ENCODE data around the gene MAP1B. TPM values are rescaled to one million over a fixed set of nuclear protein-coding genes. Genes with fewer than 3 reads are reported as not detected.

Gene MAP1B
- total RNA-seq, 1 donor from 2014 or later = 61.0 TPM

- Mint-ChIP-seq H3K9me3 (no peaks in the 10 kb centered on the region), H3K27ac (no peak overlapping the region), H3K4me1 (peaks cover 18% of the 10 kb centered on the region), H3K27me3 (ENCODE audit: low read depth) (no peaks in the 10 kb centered on the region), H3K36me3 (peaks cover 23% of the 10 kb centered on the region), H3K4me3 (no peak overlapping the region)
- no peak for DNase-seq (ENCODE audit: low spot score in 2 of 2, unreplicated experiment in 2 of 2)
- TF ChIP-seq CTCF (IDR thresholded peaks at IDR 0.05; ENCODE audit: unreplicated experiment) = no peak
These were observed 10.0 kb downstream of the MAP1B start for GRCh38 chr5:72117307-72117706.

DNA sequence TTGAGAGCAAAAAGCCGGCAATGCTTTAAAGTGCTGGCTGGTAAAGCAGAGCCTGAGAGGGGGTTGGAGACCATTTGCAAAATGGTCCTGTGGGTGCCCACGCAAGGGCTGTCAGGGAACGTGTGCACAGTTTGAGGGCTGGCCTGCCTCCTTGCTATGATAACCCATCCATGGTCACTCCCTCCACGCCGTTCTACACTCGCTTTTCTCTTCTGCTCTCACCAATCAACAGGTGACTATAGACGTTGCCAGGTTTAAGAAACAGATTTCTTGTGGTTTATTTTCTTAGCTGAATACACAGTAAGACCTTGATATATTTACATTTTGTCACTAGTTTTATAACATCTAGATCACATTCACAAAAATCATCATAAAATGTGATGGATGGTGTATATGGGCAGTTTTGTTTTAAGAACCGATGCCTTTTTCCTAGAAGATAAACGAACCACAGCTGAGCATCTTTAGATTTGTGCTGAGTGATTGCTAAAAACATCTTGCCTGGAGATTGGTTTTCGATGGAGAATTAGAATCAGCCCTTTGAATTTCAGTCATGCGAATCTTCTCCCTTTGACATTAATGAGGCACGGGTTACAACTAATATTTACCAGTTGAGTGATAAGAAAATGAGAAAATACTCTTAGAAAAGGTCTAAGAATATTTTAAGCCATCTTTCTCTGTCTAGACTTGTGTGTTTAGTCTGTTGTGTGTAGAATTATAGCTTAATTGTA is 13.9 kb downstream of the MAP1B start:
- H3K4me1 Mint-ChIP-seq = peaks cover 37% of the 10 kb centered on the region
- no peaks in the 10 kb centered on the region for H3K9me3 Mint-ChIP-seq
- no peak for DNase-seq (ENCODE audit: low spot score in 2 of 2, unreplicated experiment in 2 of 2)
- H3K27me3 Mint-ChIP-seq (ENCODE audit: low read depth) = no peaks in the 10 kb centered on the region
- no peak overlapping the region for H3K4me3 Mint-ChIP-seq
- H3K27ac Mint-ChIP-seq = no peak overlapping the region
- H3K36me3 Mint-ChIP-seq = peaks cover 23% of the 10 kb centered on the region
- TF ChIP-seq CTCF (IDR thresholded peaks at IDR 0.05; ENCODE audit: unreplicated experiment) = no peak

DNA sequence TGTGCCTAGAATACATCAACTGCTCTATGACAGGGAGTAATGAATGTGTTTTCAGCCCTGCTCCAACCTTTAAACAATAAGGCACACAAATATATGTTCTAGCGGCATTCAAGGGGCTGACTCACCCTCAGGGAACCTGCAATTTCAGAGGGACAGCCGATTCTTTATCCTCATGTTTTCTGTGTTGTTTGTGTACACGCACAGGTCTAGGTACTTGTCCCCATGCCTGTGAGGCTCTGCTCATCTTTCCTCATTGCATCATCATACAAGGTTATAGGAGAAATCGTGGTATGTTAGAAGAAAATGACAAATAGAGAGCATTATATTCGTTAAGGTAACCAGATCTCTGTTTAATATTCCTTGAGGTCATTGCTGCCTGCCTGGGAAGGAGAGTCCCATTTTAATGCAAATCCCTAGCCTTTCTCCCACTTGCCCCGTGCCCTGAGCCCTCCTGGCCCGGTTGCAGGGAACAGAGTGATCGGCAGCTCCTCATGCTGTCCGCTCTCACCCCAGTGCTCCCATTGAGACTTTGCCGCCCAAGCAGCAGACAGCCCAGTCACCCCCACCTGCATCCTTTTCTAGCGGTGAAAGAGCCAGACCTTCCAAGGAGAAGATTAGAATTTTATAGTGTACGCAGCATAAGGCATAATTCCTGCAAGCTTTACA is 14.6 kb downstream of the MAP1B start:
- no peak for DNase-seq (ENCODE audit: low spot score in 2 of 2, unreplicated experiment in 2 of 2)
- Mint-ChIP-seq H3K4me3 (no peak overlapping the region), H3K4me1 (peaks cover 41% of the 10 kb centered on the region)

DNA sequence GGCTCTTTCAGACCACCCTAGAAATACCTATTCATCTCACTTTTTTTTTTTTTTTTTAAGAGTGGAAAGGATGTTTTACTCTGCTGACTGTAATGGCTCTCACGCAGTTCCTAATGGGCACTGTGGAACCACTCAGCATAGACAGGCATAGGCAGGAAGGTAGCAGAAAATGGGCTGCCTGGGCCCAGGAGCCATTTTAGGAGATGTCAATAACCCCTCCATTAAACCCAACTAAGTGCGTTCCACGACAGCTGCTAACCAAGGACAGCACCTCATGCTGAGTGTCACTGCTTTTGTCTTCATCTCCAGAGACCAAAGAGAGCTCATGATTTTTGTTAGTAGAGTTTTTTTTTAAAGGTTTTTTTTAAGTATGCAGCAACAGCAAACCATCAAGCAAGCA is 15.3 kb downstream of the MAP1B start:
- H3K4me3 Mint-ChIP-seq = no peak overlapping the region
- DNase-seq (ENCODE audit: low spot score in 2 of 2, unreplicated experiment in 2 of 2) = no peak
- H3K27me3 Mint-ChIP-seq (ENCODE audit: low read depth) = no peaks in the 10 kb centered on the region
- H3K9me3 Mint-ChIP-seq = no peaks in the 10 kb centered on the region
- no peak for TF ChIP-seq CTCF (IDR thresholded peaks at IDR 0.05; ENCODE audit: unreplicated experiment)
- peaks cover 42% of the 10 kb centered on the region for H3K4me1 Mint-ChIP-seq
- peaks cover 17% of the 10 kb centered on the region for H3K36me3 Mint-ChIP-seq
- H3K27ac Mint-ChIP-seq = no peak overlapping the region

More for the DNA sequence above, 14.6 kb downstream of the MAP1B start:
- Mint-ChIP-seq H3K27me3 (ENCODE audit: low read depth) (no peaks in the 10 kb centered on the region), H3K27ac (peak overlapping the region; percentile 15), H3K9me3 (no peaks in the 10 kb centered on the region), H3K36me3 (peaks cover 18% of the 10 kb centered on the region)
- no peak for TF ChIP-seq CTCF (IDR thresholded peaks at IDR 0.05; ENCODE audit: unreplicated experiment)

DNA sequence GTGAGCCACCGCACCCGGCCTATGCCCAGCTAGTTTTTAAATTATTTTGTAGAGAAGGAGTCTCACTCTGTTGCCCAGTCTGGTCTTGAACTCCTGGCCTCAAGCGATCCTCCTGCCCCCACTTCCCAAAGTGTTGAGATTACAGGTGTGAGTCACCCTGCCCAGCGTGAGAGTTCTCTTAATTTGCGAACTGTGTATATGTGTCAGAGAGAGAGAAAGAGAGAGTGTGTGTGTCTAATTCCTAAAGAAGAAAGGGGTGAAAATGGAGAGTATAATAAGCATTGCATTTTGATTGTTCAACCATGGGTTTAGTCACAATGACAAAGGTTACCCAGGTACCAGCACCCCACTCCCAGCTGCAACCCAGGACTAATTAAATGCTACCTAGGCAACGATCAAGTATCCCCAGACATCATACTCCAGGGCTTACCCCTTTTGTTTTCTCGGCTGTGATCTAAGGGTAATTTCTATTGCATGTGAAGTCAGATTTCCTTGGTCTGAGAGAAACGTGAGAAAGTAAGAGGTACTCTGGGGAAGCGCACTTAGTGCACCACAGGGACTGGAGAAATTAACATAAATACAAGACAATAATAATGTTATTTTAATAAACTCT is 16.6 kb downstream of the MAP1B start:
- Mint-ChIP-seq H3K4me3 (no peak overlapping the region), H3K36me3 (peaks cover 8% of the 10 kb centered on the region), H3K27ac (no peak overlapping the region), H3K9me3 (no peaks in the 10 kb centered on the region), H3K27me3 (ENCODE audit: low read depth) (no peaks in the 10 kb centered on the region), H3K4me1 (peaks cover 42% of the 10 kb centered on the region)
- DNase-seq (ENCODE audit: low spot score in 2 of 2, unreplicated experiment in 2 of 2) = no peak
- no peak for TF ChIP-seq CTCF (IDR thresholded peaks at IDR 0.05; ENCODE audit: unreplicated experiment)
